ENCODE results near the gene PIF1.

Gene PIF1

DNA sequence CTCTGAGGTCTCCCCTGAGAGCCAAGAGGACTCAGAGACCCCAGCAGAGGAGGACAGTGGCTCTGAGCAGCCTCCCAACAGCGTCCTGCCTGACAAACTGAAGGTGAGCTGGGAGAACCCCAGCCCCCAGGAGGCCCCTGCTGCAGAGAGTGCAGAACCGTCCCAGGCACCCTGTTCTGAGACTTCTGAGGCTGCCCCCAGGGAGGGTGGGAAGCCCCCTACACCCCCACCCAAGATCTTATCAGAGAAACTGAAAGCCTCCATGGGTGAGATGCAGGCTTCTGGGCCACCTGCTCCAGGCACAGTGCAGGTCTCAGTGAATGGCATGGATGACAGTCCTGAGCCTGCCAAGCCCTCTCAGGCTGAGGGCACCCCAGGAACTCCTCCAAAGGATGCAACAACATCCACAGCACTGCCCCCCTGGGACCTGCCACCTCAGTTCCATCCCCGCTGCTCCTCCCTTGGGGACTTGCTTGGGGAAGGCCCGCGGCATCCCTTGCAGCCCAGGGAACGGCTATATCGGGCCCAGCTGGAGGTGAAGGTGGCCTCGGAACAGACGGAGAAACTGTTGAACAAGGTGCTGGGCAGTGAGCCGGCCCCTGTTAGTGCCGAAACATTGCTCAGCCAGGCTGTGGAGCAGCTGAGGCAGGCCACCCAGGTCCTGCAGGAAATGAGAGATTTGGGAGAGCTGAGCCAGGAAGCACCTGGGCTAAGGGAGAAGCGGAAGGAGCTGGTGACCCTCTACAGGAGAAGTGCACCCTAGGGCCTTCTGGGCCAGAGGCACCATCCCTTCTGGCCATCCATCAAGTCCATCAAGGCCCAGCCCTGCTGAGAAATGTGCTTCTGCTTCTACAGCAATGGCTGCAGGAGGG is 39.9 kb upstream of the PIF1 start:
- no peak for DNase-seq (ENCODE audit: low read depth in 1 of 2, low spot score in 1 of 2)
- Histone ChIP-seq H3K27ac (replicated peaks) (no peak overlapping the region), H3K27me3 (ENCODE audit: insufficient read depth, poor library complexity, severe bottlenecking) (no peaks in the 10 kb centered on the region), H3K4me3 (replicated peaks; ENCODE audit: insufficient read depth, low read length) (no peak overlapping the region)
- TF ChIP-seq, protein P1, sequence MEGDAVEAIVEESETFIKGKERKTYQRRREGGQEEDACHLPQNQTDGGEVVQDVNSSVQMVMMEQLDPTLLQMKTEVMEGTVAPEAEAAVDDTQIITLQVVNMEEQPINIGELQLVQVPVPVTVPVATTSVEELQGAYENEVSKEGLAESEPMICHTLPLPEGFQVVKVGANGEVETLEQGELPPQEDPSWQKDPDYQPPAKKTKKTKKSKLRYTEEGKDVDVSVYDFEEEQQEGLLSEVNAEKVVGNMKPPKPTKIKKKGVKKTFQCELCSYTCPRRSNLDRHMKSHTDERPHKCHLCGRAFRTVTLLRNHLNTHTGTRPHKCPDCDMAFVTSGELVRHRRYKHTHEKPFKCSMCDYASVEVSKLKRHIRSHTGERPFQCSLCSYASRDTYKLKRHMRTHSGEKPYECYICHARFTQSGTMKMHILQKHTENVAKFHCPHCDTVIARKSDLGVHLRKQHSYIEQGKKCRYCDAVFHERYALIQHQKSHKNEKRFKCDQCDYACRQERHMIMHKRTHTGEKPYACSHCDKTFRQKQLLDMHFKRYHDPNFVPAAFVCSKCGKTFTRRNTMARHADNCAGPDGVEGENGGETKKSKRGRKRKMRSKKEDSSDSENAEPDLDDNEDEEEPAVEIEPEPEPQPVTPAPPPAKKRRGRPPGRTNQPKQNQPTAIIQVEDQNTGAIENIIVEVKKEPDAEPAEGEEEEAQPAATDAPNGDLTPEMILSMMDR (IDR thresholded peaks at IDR 0.05; ENCODE audit: insufficient read depth, low read length), result no peak
- no peak for TF ChIP-seq REST (IDR thresholded peaks at IDR 0.05; ENCODE audit: insufficient replicate concordance, low read depth)
- TF ChIP-seq SPI1 (IDR thresholded peaks at IDR 0.05; ENCODE audit: borderline replicate concordance, low read depth), result no peak

- no peak for TF ChIP-seq SPI1 (IDR thresholded peaks at IDR 0.05; ENCODE audit: borderline replicate concordance, low read depth)
- no peak for TF ChIP-seq GABPA (IDR thresholded peaks at IDR 0.05; ENCODE audit: low read depth)
- TF ChIP-seq, protein P1 (IDR thresholded peaks at IDR 0.05; ENCODE audit: insufficient read depth, low read length), result no peak
- DNase-seq (ENCODE audit: low read depth in 1 of 2, low spot score in 1 of 2), result no peak
- Histone ChIP-seq H3K27ac (replicated peaks) (no peak overlapping the region), H3K4me3 (replicated peaks; ENCODE audit: insufficient read depth, low read length) (no peak overlapping the region), H3K27me3 (ENCODE audit: insufficient read depth, poor library complexity, severe bottlenecking) (no peaks in the 10 kb centered on the region)
These were observed 38.6 kb upstream of the PIF1 start for GRCh38 chr15:64864068-64864467.

DNA sequence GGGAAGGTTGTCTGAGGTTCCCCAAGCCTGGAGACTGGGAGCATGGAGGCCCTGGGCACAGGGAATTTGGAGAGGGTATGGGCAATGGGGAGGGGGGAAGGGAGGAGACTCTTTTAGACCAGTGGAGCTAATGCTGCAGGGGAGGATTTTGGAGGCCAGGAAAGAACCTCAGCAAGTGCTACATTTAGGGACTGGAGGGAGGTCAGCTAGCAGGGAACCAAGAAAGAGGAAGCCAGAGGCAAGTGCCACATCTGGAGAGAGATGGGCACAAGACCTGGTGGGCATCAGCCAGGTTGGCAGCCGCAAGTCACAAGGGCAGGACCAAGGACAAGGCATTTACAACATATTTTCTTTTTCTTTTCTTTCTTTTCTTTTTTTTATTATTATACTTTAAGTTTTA is 37.0 kb upstream of the PIF1 start:
- Histone ChIP-seq H3K27me3 (ENCODE audit: insufficient read depth, poor library complexity, severe bottlenecking) (no peaks in the 10 kb centered on the region), H3K27ac (replicated peaks) (no peak overlapping the region), H3K4me3 (replicated peaks; ENCODE audit: insufficient read depth, low read length) (no peak overlapping the region)
- TF ChIP-seq POLR2AphosphoS5 (IDR thresholded peaks at IDR 0.05; ENCODE audit: low read depth), result no peak
- TF ChIP-seq REST (IDR thresholded peaks at IDR 0.05; ENCODE audit: insufficient replicate concordance, low read depth), result peak; percentile 63
- TF ChIP-seq SPI1 (IDR thresholded peaks at IDR 0.05; ENCODE audit: borderline replicate concordance, low read depth), result peak; percentile 68; the same call in 1 of the 2 replicates
- TF ChIP-seq, protein P1 (IDR thresholded peaks at IDR 0.05; ENCODE audit: insufficient read depth, low read length), result no peak
- TF ChIP-seq GABPA (IDR thresholded peaks at IDR 0.05; ENCODE audit: low read depth), result no peak
- DNase-seq (ENCODE audit: low read depth in 1 of 2, low spot score in 1 of 2), result no peak

All from HL-60 (cell line).